Measurements from ENCODE around the gene TYROBP.

Gene TYROBP

GRCh38 chr19:35943321-35944301, 35.5 kb upstream of the TYROBP start:
- no peak overlapping the region for H3K4me3 ChIP-seq (ENCODE audit: low read length)
- no peak for DNase-seq (ENCODE audit: low read depth)
- TF ChIP-seq CTCF (IDR thresholded peaks at IDR 0.05; ENCODE audit: insufficient read depth, low read depth, low read length, missing control alignments), result no peak

- DNase-seq (ENCODE audit: low read depth), result no peak
- no peak overlapping the region for H3K4me3 ChIP-seq (ENCODE audit: low read length)
- no peak for TF ChIP-seq CTCF (IDR thresholded peaks at IDR 0.05; ENCODE audit: insufficient read depth, low read depth, low read length, missing control alignments)
Measured at GRCh38 chr19:35942235-35942634, 34.1 kb upstream of the TYROBP start.

- no peak for TF ChIP-seq CTCF (IDR thresholded peaks at IDR 0.05; ENCODE audit: insufficient read depth, low read depth, low read length, missing control alignments)
- no peak for DNase-seq (ENCODE audit: low read depth)
- no peak overlapping the region for H3K4me3 ChIP-seq (ENCODE audit: low read length)
Measured at GRCh38 chr19:35940839-35941238, 32.7 kb upstream of the TYROBP start.

GRCh38 chr19:35940078-35940775, 32.1 kb upstream of the TYROBP start:
- no peak overlapping the region for H3K4me3 ChIP-seq (ENCODE audit: low read length)
- DNase-seq (ENCODE audit: low read depth), result no peak
- no peak for TF ChIP-seq CTCF (IDR thresholded peaks at IDR 0.05; ENCODE audit: insufficient read depth, low read depth, low read length, missing control alignments)

- no peak overlapping the region for H3K4me3 ChIP-seq (ENCODE audit: low read length)
- no peak for DNase-seq (ENCODE audit: low read depth)
- TF ChIP-seq CTCF (IDR thresholded peaks at IDR 0.05; ENCODE audit: insufficient read depth, low read depth, low read length, missing control alignments), result no peak
Measured at GRCh38 chr19:35939307-35940077, 31.4 kb upstream of the TYROBP start.

GRCh38 chr19:35938282-35939224, 30.5 kb upstream of the TYROBP start:
- DNase-seq (ENCODE audit: low read depth), result no peak
- H3K4me3 ChIP-seq (ENCODE audit: low read length), result peak overlapping the region; percentile 18
- no peak for TF ChIP-seq CTCF (IDR thresholded peaks at IDR 0.05; ENCODE audit: insufficient read depth, low read depth, low read length, missing control alignments)
